Stomach (tissue), 4 donors: ENCODE measurements around the gene SWAP70.

Experiments
- CTCF ChIP-seq, 7 experiments: fragments of 450-650 bp in 4 of 7; fragments of 200-600 bp in 3 of 7; sonication (generic) in 3 of 7; IDR thresholded peaks; one replicate each; pipeline ENCODE4 v1.5.1; 2016 to 2019; ENCODE audit warnings: antibody characterized with exemption in 7 of 7, control low read depth in 2 of 7, mild to moderate bottlenecking in 1 of 7
- EP300 ChIP-seq: sonication (generic); formaldehyde crosslinking; IDR thresholded peaks from one replicate; pipeline ENCODE4 v1.6.1; 2017; ENCODE audit warnings: antibody characterized with exemption
- POLR2A ChIP-seq, 4 donors: fragments of 450-650 bp; IDR thresholded peaks; one replicate each; pipeline ENCODE4 v1.6.1; 2016; ENCODE audit warnings: antibody characterized with exemption in 4 of 4, control low read depth in 2 of 4, mild to moderate bottlenecking in 1 of 4, moderate library complexity in 1 of 4

- TF ChIP-seq EP300 = no peak
- TF ChIP-seq CTCF (IDR thresholded peaks at IDR 0.05) = no peak
- no peak for TF ChIP-seq POLR2A (IDR thresholded peaks at IDR 0.05)
These were observed 110.9 kb downstream of the SWAP70 start for GRCh38 chr11:9774591-9775397.
